ENCODE data around the gene MLLT6.

Gene MLLT6

DNA sequence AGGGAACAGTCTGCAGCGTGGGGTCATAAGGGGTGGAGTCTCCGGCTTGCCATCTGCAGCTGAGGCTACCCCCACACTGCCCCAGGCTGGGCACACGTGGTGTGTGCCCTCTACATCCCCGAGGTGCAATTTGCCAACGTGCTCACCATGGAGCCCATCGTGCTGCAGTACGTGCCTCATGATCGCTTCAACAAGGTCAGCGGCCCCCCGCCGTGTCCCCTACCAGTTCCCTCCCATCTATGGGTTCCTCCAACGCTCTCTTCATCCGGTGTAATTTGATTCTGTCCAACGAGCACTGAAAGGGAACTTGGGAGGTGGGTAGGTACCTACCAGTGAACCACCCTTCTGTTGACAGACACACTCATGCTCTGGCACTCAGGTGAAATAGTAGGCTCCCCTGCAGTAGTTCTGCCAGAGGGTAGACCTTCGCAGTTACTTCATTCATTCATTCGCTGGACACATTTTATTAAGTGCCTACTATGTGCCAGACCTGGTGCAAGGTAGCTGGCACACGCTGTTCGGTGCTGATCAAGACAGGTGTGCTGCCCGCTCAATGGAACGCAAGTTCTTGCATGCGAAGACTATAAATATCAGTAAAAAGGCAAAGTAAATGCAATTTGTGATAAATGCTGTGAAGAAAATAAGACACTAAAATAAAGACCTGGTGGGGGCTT lies 2.7 kb downstream of the MLLT6 start:
- TF ChIP-seq, protein P1, sequence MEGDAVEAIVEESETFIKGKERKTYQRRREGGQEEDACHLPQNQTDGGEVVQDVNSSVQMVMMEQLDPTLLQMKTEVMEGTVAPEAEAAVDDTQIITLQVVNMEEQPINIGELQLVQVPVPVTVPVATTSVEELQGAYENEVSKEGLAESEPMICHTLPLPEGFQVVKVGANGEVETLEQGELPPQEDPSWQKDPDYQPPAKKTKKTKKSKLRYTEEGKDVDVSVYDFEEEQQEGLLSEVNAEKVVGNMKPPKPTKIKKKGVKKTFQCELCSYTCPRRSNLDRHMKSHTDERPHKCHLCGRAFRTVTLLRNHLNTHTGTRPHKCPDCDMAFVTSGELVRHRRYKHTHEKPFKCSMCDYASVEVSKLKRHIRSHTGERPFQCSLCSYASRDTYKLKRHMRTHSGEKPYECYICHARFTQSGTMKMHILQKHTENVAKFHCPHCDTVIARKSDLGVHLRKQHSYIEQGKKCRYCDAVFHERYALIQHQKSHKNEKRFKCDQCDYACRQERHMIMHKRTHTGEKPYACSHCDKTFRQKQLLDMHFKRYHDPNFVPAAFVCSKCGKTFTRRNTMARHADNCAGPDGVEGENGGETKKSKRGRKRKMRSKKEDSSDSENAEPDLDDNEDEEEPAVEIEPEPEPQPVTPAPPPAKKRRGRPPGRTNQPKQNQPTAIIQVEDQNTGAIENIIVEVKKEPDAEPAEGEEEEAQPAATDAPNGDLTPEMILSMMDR (IDR thresholded peaks at IDR 0.05; ENCODE audit: extremely low read depth, insufficient read depth, missing control alignments): no peak
- in situ Hi-C loops (cut with MboI; ENCODE audit: low pct_unique_long_range_greater_than_20kb, low sequenced_read_pairs, unreplicated experiment): no loop called here
- no peak for DNase-seq (ENCODE audit: low spot score)

DNA sequence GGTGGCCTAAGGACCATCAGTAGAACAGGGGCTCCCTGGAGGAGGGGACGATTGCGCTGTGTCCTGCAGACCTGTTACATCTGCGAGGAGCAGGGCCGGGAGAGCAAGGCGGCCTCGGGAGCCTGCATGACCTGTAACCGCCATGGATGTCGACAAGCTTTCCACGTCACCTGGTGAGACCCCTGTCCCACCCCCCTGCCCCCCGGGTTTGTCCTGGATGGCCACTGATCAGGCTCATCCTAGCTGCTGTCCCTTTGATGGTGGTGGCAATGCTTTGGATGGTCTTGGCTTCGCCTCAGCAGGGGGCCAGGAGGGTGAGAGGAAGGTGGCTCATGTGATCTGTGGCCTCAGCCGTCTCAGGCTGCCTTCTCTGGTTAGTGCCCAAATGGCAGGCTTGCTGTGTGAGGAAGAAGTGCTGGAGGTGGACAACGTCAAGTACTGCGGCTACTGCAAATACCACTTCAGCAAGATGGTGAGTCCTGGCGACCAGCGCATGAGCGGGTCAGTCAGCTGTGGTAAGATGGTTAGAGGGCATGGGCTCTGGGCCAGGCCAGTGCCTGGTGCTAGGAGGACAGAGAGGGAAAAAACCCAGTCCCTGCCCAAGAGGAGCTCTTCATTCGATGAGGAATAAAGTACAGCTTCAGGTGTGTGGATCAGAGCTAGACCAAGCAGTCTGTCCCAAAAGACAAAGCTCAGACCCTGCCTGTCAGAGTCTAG lies 4.2 kb downstream of the MLLT6 start:
- no peak for DNase-seq (ENCODE audit: low spot score)
- TF ChIP-seq, protein P1 (IDR thresholded peaks at IDR 0.05; ENCODE audit: extremely low read depth, insufficient read depth, missing control alignments): no peak
- in situ Hi-C loops (cut with MboI; ENCODE audit: low pct_unique_long_range_greater_than_20kb, low sequenced_read_pairs, unreplicated experiment): no loop called here

DNA sequence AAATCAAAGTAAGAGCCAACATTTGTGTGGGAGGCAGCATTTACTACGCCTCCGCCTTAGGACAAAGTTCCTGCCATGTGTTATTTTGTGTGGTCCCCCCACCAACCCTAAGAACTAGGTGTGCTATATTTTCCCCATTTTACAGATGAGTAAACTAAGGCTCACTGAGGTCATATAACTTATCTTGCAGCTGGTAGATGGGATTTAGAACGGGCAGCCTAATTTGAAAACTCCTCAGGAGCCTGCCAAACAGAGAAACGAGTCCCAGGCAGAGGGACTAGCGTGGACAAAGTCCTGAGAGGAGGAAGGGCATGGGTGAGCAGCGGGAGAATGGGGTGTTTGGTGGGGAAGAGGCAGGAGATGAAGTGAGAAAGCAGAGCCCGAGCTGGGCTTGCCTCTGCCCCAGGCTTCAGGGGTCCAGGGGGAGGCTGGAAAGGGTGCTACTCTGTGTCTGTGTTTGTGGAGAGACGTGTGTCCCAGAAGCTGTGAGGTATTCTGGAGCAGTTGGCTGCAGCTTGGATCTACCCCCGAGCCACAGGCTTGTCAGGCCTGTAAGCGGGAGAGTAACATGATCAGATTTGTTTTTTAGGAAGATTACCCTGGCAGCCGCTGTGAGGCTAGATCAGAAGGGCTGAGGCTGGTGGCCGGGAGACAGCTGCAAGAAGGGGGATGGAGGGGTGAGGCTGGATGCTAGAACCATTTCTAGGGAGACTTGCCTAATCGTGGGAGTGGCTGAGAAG lies 5.0 kb downstream of the MLLT6 start:
- in situ Hi-C loops (cut with MboI; ENCODE audit: low pct_unique_long_range_greater_than_20kb, low sequenced_read_pairs, unreplicated experiment): no loop called here
- TF ChIP-seq, protein P1 (IDR thresholded peaks at IDR 0.05; ENCODE audit: extremely low read depth, insufficient read depth, missing control alignments): no peak
- no peak for DNase-seq (ENCODE audit: low spot score)

DNA sequence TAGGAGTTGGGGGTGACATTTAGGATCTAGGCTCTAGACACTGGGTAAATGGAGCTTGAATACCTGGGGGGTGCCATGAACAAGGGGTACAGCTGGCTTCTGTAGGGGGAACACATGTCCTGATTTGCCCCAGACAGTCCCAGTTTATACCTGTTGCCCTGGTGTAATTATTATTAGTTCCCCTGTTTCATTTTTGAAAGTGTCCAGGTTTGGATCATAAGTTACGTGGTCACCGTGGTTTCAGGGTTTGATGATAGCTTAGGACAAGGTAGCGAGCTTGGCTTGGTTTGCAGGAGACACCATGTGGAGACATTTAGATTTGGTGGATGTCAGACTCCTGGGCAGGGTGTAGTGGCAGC lies 5.5 kb downstream of the MLLT6 start:
- no peak for DNase-seq (ENCODE audit: low spot score)

DNA sequence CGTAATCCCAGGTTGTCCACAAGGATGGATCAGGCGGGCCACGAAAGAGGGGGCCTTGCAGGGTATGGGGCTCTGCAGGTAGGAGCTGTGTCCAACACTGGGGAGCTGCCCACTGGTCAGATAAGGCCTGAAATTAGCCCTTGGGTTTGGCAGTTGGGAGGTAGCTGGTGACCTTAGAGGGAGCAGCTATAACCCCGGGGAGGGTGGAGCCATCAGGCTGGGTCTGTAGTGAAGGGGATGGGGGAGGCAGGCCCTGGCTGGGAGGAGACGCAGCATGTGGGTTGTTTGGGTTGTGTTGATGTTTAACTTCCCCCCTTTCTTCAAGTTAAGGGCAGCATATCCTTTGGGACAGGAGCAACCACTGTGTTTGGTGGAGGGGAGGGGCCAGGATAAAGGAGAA lies 5.9 kb downstream of the MLLT6 start:
- DNase-seq (ENCODE audit: low spot score): no peak
- in situ Hi-C loops (cut with MboI; ENCODE audit: low pct_unique_long_range_greater_than_20kb, low sequenced_read_pairs, unreplicated experiment): no loop called here
- TF ChIP-seq, protein P1 (IDR thresholded peaks at IDR 0.05; ENCODE audit: extremely low read depth, insufficient read depth, missing control alignments): no peak

More for the DNA sequence above, 5.5 kb downstream of the MLLT6 start:
- TF ChIP-seq, protein P1 (IDR thresholded peaks at IDR 0.05; ENCODE audit: extremely low read depth, insufficient read depth, missing control alignments): no peak
- in situ Hi-C loops (cut with MboI; ENCODE audit: low pct_unique_long_range_greater_than_20kb, low sequenced_read_pairs, unreplicated experiment): no loop called here

DNA sequence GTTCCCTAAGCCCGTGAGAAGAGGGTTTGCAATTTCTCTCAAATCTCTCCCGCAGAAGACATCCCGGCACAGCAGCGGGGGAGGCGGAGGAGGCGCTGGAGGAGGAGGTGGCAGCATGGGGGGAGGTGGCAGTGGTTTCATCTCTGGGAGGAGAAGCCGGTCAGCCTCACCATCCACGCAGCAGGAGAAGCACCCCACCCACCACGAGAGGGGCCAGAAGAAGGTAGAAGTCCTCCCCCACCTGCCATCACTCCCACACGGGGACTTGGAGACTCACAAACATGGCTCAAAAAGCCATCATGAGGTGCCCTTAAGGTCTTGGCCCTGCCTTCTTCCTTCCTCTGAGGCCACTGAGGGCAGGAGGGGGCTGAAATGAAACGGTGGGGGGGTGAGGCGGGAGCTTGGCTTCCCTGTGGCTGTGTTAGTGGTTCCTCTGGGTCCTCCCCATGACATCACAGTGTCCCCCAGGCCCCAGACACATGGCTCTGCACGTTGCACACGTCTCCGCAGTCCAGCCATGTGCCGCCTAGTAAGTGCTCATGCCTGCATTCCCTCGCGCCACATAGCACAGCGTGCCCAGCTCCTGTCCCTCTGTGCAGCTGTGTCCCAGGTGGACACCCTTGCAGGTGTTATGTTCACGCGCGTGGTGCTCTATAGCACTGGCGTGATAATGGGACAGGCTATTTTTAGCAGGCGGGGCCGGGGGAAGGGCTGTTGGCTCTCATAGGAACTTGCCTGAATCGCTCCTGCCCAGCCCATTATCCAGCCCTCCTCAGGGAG lies 6.9 kb downstream of the MLLT6 start:
- in situ Hi-C loops (cut with MboI; ENCODE audit: low pct_unique_long_range_greater_than_20kb, low sequenced_read_pairs, unreplicated experiment): no loop called here
- DNase-seq (ENCODE audit: low spot score): no peak
- TF ChIP-seq, protein P1 (IDR thresholded peaks at IDR 0.05; ENCODE audit: extremely low read depth, insufficient read depth, missing control alignments): no peak

Data from GM13977 (cell line).